ENCODE measurements around the gene C4orf36. TPM values are rescaled to one million over a fixed set of nuclear protein-coding genes. Genes with fewer than 3 reads are reported as not detected.

C4orf36 gene
- total and polyA plus RNA-seq, 2 of the 8 experiments (the other 6 are each of a cell fraction or from before 2014, with no cell fraction given), result 1.2 to 1.5 TPM

DNA sequence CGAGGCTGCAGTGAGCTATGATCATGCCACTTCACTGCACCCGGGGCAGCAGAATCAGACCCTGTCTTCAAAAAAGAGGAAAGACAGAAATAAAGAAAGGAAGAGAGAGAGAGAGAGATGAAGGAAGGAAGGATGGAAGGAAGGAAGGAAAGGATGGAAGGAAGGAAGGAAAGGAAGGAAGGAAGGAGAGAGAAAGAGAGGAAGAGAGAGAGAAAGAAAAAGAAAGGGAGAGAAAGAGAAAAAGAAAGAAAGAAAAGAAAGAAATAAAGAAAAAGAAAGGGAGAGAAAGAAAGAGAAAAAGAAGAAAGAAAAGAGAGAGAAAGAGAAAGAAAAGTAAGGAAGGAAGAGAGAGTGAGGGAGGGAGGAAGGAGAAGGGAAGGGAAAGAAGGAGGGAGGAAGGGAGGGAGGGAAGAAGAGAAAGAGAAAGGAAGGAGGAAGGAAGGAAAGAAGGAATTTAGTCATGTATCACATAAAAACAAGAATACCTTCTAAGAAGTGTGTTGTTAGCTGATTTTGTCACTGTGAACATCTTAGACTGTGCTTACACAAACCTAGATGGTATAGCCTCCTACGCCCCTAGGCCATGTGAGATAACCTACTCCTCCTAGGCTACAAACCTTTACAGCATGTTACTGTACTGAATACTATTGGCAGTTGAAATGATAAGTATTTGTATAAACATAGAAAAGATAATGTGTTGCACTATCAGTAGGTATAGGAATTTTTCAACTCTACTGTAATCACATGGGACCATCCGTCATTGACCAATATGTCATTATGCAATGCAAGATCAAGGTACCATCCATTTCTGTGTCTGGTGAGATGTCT, 25.2 kb upstream of the C4orf36 start:
- no peak overlapping the region for H3K4ac ChIP-seq (replicated peaks; ENCODE audit: insufficient read length, low read depth, low read length)
- no peak overlapping the region for H2BK120ac ChIP-seq (replicated peaks; ENCODE audit: low read depth, low read length)
- H3K79me2 ChIP-seq (ENCODE audit: control insufficient read depth in 1 of 2, insufficient read depth in 2 of 2, low read length in 2 of 2), result no peaks in the 10 kb centered on the region
- H4K20me1 ChIP-seq (replicated peaks in 1 of 2; ENCODE audit: control insufficient read depth in 1 of 2, insufficient read depth in 2 of 2, low read length in 2 of 2), result no peaks in the 10 kb centered on the region
- H3K23ac ChIP-seq (ENCODE audit: insufficient read length), result no peak overlapping the region
- H3K14ac ChIP-seq (ENCODE audit: insufficient read length), result no peak overlapping the region
- H3K56ac ChIP-seq (replicated peaks; ENCODE audit: insufficient read length, low read depth, low read length), result no peak overlapping the region
- no peaks in the 10 kb centered on the region for H3K4me1 ChIP-seq (replicated peaks in 1 of 4; ENCODE audit: control insufficient read depth in 3 of 4, insufficient read depth in 4 of 4, low read length in 3 of 4)
- no peak overlapping the region for H4K91ac ChIP-seq (replicated peaks; ENCODE audit: insufficient read length, low read length)
- no peak overlapping the region for H2BK20ac ChIP-seq (ENCODE audit: low read length)
- no peak overlapping the region for H2AFZ ChIP-seq (ENCODE audit: low read length)
- H3K23me2 ChIP-seq (ENCODE audit: low read depth, low read length), result no peaks in the 10 kb centered on the region
- H4K8ac ChIP-seq (ENCODE audit: extremely low read depth, insufficient read depth, low read length), result no peak overlapping the region
- DNase-seq (ENCODE audit: low read depth in 1 of 2, low spot score in 2 of 2) (no peak), FAIRE-seq (no peak)
- H2BK15ac ChIP-seq (ENCODE audit: low read length), result no peak overlapping the region
- H3K79me1 ChIP-seq (ENCODE audit: low read depth, low read length), result no peaks in the 10 kb centered on the region
- no peak overlapping the region for H3K9ac ChIP-seq (replicated peaks in 1 of 4; ENCODE audit: extremely low read depth in 1 of 4, low read depth in 3 of 4, low read length in 3 of 4)
- ChIA-PET CTCF (ENCODE audit: partially characterized antibody) (interaction anchor here (0.6 to 0.9 kb wide), 2 partner anchors 196 to 345 kb away, joined by 3 read pairs; no protein-coding TSS in a partner anchor), POLR2A (ENCODE audit: partially characterized antibody) (no interaction called here)
- no peaks in the 10 kb centered on the region for H3K9me3 ChIP-seq (ENCODE audit: insufficient read depth in 2 of 2, low read depth in 1 of 2, low read length in 1 of 2)
- no peaks in the 10 kb centered on the region for H3K27me3 ChIP-seq (replicated peaks in 1 of 4; ENCODE audit: control insufficient read depth in 3 of 4, extremely low read depth in 1 of 4, insufficient read depth in 3 of 4, low read length in 3 of 4)
- no peaks in the 10 kb centered on the region for H3K36me3 ChIP-seq (ENCODE audit: control insufficient read depth in 2 of 4, insufficient read depth in 4 of 4, low read length in 3 of 4)
- H3K27ac ChIP-seq (ENCODE audit: low read depth, low read length), result no peak overlapping the region
- H2BK12ac ChIP-seq (ENCODE audit: low read depth, low read length), result no peak overlapping the region
- no peak overlapping the region for H3K4me2 ChIP-seq (ENCODE audit: insufficient read depth in 1 of 2, low read depth in 2 of 2, low read length in 2 of 2)
- no peak overlapping the region for H4K5ac ChIP-seq (ENCODE audit: insufficient read length, low read depth, low read length)
- H3K4me3 ChIP-seq (ENCODE audit: extremely low read depth in 1 of 4, insufficient read depth in 2 of 4, low read depth in 3 of 4, low read length in 4 of 4), result no peak overlapping the region
- no peak overlapping the region for H2BK5ac ChIP-seq (ENCODE audit: low read depth, low read length)
- H2AK5ac ChIP-seq (ENCODE audit: low read depth, low read length), result no peak overlapping the region
- WGBS, 2 experiments (ENCODE audit: extremely low coverage in 1 of 2, insufficient coverage in 1 of 2, insufficient read length in 1 of 2, insufficient replicate concordance in 2 of 2, low coverage in 1 of 2, low lambda C conversion rate in 2 of 2, missing lambda C conversion rate in 1 of 2), result 83% methylated on average over 4 of the region's 4 CpGs; no CpG with 5 or more reads in 1 of the 2 experiments
- H3K18ac ChIP-seq (ENCODE audit: extremely low read depth, low read length), result no peak overlapping the region
- TF ChIP-seq, protein P1, sequence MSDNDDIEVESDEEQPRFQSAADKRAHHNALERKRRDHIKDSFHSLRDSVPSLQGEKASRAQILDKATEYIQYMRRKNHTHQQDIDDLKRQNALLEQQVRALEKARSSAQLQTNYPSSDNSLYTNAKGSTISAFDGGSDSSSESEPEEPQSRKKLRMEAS (IDR thresholded peaks at IDR 0.05), result no peak
- TF ChIP-seq GTF2F1 (IDR thresholded peaks at IDR 0.05; ENCODE audit: borderline replicate concordance, low read depth, low read length) (no peak), SP2 (IDR thresholded peaks at IDR 0.05; ENCODE audit: low read length) (no peak), BCL11A (IDR thresholded peaks at IDR 0.05; ENCODE audit: low read depth in 2 of 2, low read length in 2 of 2) (no peak), KDM4A (IDR thresholded peaks at IDR 0.05; ENCODE audit: low read depth, low read length, severe bottlenecking) (no peak), KDM1A (IDR thresholded peaks at IDR 0.05; ENCODE audit: borderline replicate concordance, low read length) (no peak), CBX5 (IDR thresholded peaks at IDR 0.05; ENCODE audit: low read depth, low read length) (no peak), HDAC6 (IDR thresholded peaks at IDR 0.05; ENCODE audit: low read depth, low read length) (no peak)
- TF ChIP-seq, protein P2, sequence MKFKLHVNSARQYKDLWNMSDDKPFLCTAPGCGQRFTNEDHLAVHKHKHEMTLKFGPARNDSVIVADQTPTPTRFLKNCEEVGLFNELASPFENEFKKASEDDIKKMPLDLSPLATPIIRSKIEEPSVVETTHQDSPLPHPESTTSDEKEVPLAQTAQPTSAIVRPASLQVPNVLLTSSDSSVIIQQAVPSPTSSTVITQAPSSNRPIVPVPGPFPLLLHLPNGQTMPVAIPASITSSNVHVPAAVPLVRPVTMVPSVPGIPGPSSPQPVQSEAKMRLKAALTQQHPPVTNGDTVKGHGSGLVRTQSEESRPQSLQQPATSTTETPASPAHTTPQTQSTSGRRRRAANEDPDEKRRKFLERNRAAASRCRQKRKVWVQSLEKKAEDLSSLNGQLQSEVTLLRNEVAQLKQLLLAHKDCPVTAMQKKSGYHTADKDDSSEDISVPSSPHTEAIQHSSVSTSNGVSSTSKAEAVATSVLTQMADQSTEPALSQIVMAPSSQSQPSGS (IDR thresholded peaks at IDR 0.05; ENCODE audit: low read length), result no peak
- TF ChIP-seq, protein P3, sequence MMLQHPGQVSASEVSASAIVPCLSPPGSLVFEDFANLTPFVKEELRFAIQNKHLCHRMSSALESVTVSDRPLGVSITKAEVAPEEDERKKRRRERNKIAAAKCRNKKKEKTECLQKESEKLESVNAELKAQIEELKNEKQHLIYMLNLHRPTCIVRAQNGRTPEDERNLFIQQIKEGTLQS (IDR thresholded peaks at IDR 0.05; ENCODE audit: insufficient read depth, low read depth, low read length), result no peak

Data from H1 (cell line).